HG02642 (cell line): ENCODE measurements around the gene SYNE1.

Source experiments
- ATAC-seq: cut with Tn5 transposase; IDR thresholded peaks from one replicate; pipeline ENCODE4 v1.9.1; 2021; ENCODE audit warnings: mild to moderate bottlenecking; ENCODE audit not compliant: unreplicated experiment, poor library complexity

SYNE1 gene

GRCh38 chr6:152135755-152136448 is 501.3 kb downstream of the SYNE1 start:
- ATAC-seq = no peak

GRCh38 chr6:152130441-152130840 is 506.7 kb downstream of the SYNE1 start:
- ATAC-seq = no peak

- no peak for ATAC-seq
These were observed 507.4 kb downstream of the SYNE1 start for GRCh38 chr6:152129691-152130151.

- no peak for ATAC-seq
These were observed 509.6 kb downstream of the SYNE1 start for GRCh38 chr6:152127432-152128165.

- ATAC-seq = peak; percentile 78
These were observed 512.6 kb downstream of the SYNE1 start for GRCh38 chr6:152124429-152125074.

- ATAC-seq = no peak
These were observed 514.1 kb downstream of the SYNE1 start for GRCh38 chr6:152123076-152123475.

GRCh38 chr6:152122434-152122833 is 514.7 kb downstream of the SYNE1 start:
- ATAC-seq = no peak

- ATAC-seq = no peak
These were observed 515.3 kb downstream of the SYNE1 start for GRCh38 chr6:152121910-152122309.

- ATAC-seq = no peak
These were observed 517.3 kb downstream of the SYNE1 start for GRCh38 chr6:152119831-152120230.

- ATAC-seq = no peak
These were observed 518.5 kb downstream of the SYNE1 start for GRCh38 chr6:152118678-152119077.

- no peak for ATAC-seq
These were observed 518.9 kb downstream of the SYNE1 start for GRCh38 chr6:152118224-152118623.

- ATAC-seq = peak; percentile 77
These were observed 519.7 kb downstream of the SYNE1 start for GRCh38 chr6:152117156-152118133.

- no peak for ATAC-seq
These were observed 524.5 kb downstream of the SYNE1 start for GRCh38 chr6:152112491-152113261.

GRCh38 chr6:152110886-152111820 is 526.0 kb downstream of the SYNE1 start:
- no peak for ATAC-seq

GRCh38 chr6:152107973-152108372 is 529.2 kb downstream of the SYNE1 start:
- ATAC-seq = no peak

GRCh38 chr6:152100183-152100618 is 537.0 kb downstream of the SYNE1 start:
- no peak for ATAC-seq

- no peak for ATAC-seq
These were observed 537.5 kb downstream of the SYNE1 start for GRCh38 chr6:152099446-152100182.

GRCh38 chr6:152098683-152099082 is 538.5 kb downstream of the SYNE1 start:
- ATAC-seq = no peak
